LNCAP (cell line): Measurements from ENCODE around the gene ZNF219.

Source experiments
- TF ChIP-seq, protein P1 (sequence below): fragments of 450-650 bp; IDR thresholded peaks from 2 replicates; pipeline ENCODE4 v1.5.1; 2017; ENCODE audit warnings: mild to moderate bottlenecking

The ZNF219 gene

GRCh38 chr14:21042918-21043317 lies 55.5 kb downstream of the ZNF219 start:
- TF ChIP-seq, protein P1, sequence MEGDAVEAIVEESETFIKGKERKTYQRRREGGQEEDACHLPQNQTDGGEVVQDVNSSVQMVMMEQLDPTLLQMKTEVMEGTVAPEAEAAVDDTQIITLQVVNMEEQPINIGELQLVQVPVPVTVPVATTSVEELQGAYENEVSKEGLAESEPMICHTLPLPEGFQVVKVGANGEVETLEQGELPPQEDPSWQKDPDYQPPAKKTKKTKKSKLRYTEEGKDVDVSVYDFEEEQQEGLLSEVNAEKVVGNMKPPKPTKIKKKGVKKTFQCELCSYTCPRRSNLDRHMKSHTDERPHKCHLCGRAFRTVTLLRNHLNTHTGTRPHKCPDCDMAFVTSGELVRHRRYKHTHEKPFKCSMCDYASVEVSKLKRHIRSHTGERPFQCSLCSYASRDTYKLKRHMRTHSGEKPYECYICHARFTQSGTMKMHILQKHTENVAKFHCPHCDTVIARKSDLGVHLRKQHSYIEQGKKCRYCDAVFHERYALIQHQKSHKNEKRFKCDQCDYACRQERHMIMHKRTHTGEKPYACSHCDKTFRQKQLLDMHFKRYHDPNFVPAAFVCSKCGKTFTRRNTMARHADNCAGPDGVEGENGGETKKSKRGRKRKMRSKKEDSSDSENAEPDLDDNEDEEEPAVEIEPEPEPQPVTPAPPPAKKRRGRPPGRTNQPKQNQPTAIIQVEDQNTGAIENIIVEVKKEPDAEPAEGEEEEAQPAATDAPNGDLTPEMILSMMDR: no peak

GRCh38 chr14:21041676-21042433 lies 56.6 kb downstream of the ZNF219 start, which contains the start of gene RNASE7:
RNASE7 (plus strand) TSS chr14:21042362; CDS start chr14:21042993, 631 bp downstream.
- TF ChIP-seq, protein P1: no peak

DNA sequence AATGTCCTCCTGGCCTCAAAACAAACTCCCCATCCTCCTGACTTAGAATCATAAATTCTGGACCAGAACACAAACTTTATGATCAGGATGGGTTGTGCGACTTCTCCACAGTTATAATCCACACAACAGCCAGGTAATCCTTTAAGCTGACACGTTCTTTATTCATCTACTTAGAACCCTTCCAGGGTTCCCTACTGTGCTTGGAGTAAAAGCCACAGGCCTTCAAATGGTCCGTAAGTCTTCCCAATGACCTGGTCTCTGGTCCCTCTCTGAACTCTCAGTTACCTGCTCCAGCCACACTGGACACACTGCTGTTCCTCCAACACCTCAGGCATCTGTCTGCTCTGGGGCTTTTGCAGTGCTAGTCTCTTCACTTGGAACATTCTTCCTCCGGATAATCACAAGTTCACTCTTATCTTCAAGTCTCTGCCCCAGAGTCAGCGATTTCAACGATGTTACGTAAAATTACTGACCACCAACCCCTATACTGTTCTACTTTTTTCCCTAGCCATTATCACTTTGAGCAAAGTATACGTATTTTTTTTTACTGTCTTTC lies 58.0 kb downstream of the ZNF219 start:
- TF ChIP-seq, protein P1: no peak; the same call in 1 of the 2 replicates
